NT2/D1 (cell line): ENCODE results near the gene TMEM175.

Experiments used
- DNase-seq: peaks from one replicate; pipeline ENCODE4 v3.0.0-alpha.2; 2011; ENCODE audit warnings: low read depth, low spot score
- H3K27me3 ChIP-seq: 2 replicates; pipeline ENCODE4 v1.6.0; 2011; ENCODE audit warnings: mild to moderate bottlenecking; ENCODE audit not compliant: insufficient read length, insufficient read depth
- H3K36me3 ChIP-seq: 2 replicates; pipeline ENCODE4 v1.6.1; 2011; ENCODE audit warnings: mild to moderate bottlenecking, low read length, mixed read lengths; ENCODE audit not compliant: insufficient read depth, insufficient read length
- H3K4me1 ChIP-seq: 2 replicates; pipeline ENCODE4 v1.5.1; 2011; ENCODE audit not compliant: insufficient read depth, insufficient read length
- H3K4me3 ChIP-seq: 2 replicates; pipeline ENCODE4 v1.5.1; 2011; ENCODE audit warnings: low read depth; ENCODE audit not compliant: insufficient read length
- H3K9ac ChIP-seq: 2 replicates; pipeline ENCODE4 v1.6.0; 2011; ENCODE audit warnings: low read depth; ENCODE audit not compliant: insufficient read length
- H3K9me3 ChIP-seq: 2 replicates; pipeline ENCODE4 v1.5.1; 2011; ENCODE audit warnings: mild to moderate bottlenecking, low read length; ENCODE audit not compliant: insufficient read depth
- SUZ12 ChIP-seq: IDR thresholded peaks from 2 replicates; pipeline ENCODE4 v1.6.1; 2011; ENCODE audit not compliant: insufficient read length, insufficient read depth; ENCODE audit errors: extremely low read depth
- YY1 ChIP-seq: IDR thresholded peaks from 2 replicates; pipeline ENCODE4 v1.6.1; 2011; ENCODE audit not compliant: insufficient read length, insufficient read depth
- ZNF274 ChIP-seq: IDR thresholded peaks from 2 replicates; pipeline ENCODE4 v1.6.1; 2011; ENCODE audit warnings: mild to moderate bottlenecking, low read depth, low read length

Gene TMEM175

DNA sequence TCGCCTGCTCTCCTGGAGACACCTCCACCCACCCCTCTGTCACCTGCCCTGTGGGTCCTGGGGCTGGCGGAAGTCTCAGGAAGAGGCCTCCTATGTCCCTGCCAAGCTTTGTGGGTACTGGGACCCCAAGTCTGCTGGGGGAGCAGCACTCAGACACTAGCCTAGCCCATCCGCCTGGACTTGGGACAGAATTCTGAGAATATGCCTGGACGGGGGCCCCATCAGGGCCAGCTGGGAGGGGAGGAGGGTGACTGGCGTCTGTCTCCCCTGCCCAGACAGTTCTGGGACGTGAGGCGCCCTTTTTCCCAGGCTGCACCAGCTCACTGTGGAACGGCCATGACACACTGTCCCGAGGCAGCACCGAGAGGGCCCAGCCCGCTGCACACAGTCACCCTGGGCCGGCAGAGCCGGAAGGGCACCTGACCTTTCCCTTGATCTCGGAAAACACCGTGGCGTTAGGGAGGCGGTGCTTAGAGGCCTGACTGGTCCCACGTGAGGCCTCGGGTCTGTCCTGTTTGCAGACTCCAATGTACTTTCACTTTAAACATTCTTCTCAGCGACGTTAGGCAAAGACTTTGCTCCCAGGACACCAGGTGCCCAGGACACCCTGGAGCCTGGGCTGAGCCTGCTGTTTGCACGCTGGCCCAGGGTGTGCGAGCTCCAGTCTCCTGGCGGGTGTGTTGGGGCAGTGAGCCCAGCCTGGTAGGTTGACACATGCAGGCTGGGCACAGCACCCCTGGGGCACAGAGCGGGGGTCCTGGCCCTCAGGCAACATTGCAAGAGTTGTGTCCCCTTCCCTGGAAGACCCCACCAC, 60.2 kb downstream of the TMEM175 start:
- no peak for DNase-seq
- Histone ChIP-seq H3K27me3 (peaks cover 23% of the 10 kb centered on the region), H3K36me3 (peaks cover 7% of the 10 kb centered on the region), H3K9ac (no peak overlapping the region), H3K4me1 (peaks cover 25% of the 10 kb centered on the region), H3K9me3 (no peaks in the 10 kb centered on the region), H3K4me3 (no peak overlapping the region)
- TF ChIP-seq YY1: no peak
- no peak for TF ChIP-seq ZNF274
- no peak for TF ChIP-seq SUZ12

- H3K9me3 ChIP-seq: no peaks in the 10 kb centered on the region
- peaks cover 7% of the 10 kb centered on the region for H3K36me3 ChIP-seq
- H3K4me1 ChIP-seq: peaks cover 28% of the 10 kb centered on the region
- TF ChIP-seq YY1 (no peak), SUZ12 (no peak), ZNF274 (no peak)
- H3K9ac ChIP-seq: peak within 1 kb of the TSS; percentile 34
- peaks cover 32% of the 10 kb centered on the region for H3K27me3 ChIP-seq
- no peak within 1 kb of the TSS for H3K4me3 ChIP-seq
- DNase-seq: no peak
Observed at GRCh38 chr4:993111-994029, 61.1 kb downstream of the TMEM175 start, which contains the start of gene SLC26A1. Gene SLC26A1, minus strand, starts transcription at chr4:993404. Its CDS starts 1,701 bp downstream, at chr4:991703.

- DNase-seq: no peak
- no peaks in the 10 kb centered on the region for H3K36me3 ChIP-seq
- H3K4me1 ChIP-seq: peaks cover 33% of the 10 kb centered on the region
- peaks cover 50% of the 10 kb centered on the region for H3K27me3 ChIP-seq
- no peak overlapping the region for H3K4me3 ChIP-seq
- TF ChIP-seq ZNF274 (no peak), YY1 (no peak), SUZ12 (no peak)
- H3K9me3 ChIP-seq: no peaks in the 10 kb centered on the region
- H3K9ac ChIP-seq: peak overlapping the region; percentile 53
Observed at GRCh38 chr4:995311-996026, 63.2 kb downstream of the TMEM175 start.

GRCh38 chr4:996030-996996, 64.1 kb downstream of the TMEM175 start:
- Histone ChIP-seq H3K9ac (peak overlapping the region; percentile 53), H3K36me3 (no peaks in the 10 kb centered on the region), H3K4me1 (peaks cover 33% of the 10 kb centered on the region), H3K27me3 (peaks cover 58% of the 10 kb centered on the region), H3K9me3 (no peaks in the 10 kb centered on the region), H3K4me3 (no peak overlapping the region)
- no peak for DNase-seq
- TF ChIP-seq YY1: no peak
- TF ChIP-seq SUZ12: no peak
- no peak for TF ChIP-seq ZNF274

DNA sequence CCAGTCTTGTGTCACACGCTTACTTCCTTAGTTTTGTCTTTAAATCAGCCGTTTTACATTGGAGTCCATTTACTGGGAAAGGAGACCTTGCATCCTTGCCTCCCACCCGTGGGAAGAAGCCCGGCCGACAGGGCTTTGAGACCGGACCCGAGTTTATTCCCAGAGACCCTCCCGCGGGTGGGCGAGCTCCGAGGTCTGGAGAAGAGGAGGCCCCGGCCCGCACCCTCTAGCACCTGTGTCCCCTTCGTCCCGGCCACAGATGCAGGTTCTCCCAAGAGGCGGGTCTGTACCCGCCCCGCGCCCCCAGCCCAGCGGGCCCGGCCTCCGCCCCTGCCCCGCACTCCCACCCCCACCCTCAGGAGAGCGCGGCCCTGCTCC, 64.7 kb downstream of the TMEM175 start:
- Histone ChIP-seq H3K9ac (peak overlapping the region; percentile 2), H3K4me3 (no peak overlapping the region), H3K27me3 (peaks cover 65% of the 10 kb centered on the region), H3K9me3 (no peaks in the 10 kb centered on the region), H3K36me3 (no peaks in the 10 kb centered on the region), H3K4me1 (peaks cover 33% of the 10 kb centered on the region)
- no peak for TF ChIP-seq ZNF274
- no peak for TF ChIP-seq YY1
- TF ChIP-seq SUZ12: no peak
- no peak for DNase-seq

DNA sequence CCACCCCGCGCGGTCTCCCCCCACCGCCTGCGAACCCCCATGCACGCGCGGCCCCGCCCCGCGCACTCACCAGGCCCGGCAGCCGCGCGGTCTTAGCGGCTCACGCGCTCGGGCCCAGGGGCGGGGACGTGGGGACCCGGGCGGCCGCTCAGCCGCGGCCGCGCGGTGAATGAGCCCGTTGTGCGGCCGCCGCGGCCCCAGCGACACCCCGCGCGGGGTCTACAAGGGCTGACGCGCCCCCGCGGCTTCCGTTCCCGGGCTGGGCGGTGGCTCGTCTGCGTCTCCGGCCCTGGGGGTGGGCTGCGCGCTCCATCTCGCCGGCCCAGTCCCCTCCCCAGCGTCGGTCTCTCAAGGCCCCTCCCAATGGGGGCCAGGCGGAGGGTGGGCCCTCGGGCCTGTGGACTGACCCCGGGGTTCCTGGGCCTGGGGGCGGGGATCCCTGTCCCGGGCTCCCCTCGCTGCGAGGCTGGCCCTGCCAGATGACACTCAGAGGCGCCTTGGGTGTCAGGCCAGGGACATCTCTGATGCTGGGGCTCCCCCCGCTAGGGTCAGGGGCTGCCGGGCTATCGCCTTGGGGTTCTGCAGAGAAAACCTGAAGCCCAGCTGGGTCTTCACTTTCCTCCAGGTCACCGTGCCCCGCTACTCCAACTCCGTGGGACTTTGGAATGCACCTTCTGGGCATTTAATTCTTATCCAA, 65.3 kb downstream of the TMEM175 start:
- no peak for TF ChIP-seq SUZ12
- no peak for TF ChIP-seq YY1
- no peak for TF ChIP-seq ZNF274
- DNase-seq: no peak
- peak overlapping the region; percentile 61 for H3K9ac ChIP-seq
- peak overlapping the region; percentile 46 for H3K4me3 ChIP-seq
- H3K4me1 ChIP-seq: peaks cover 33% of the 10 kb centered on the region
- peaks cover 70% of the 10 kb centered on the region for H3K27me3 ChIP-seq
- no peaks in the 10 kb centered on the region for H3K9me3 ChIP-seq
- no peaks in the 10 kb centered on the region for H3K36me3 ChIP-seq
